OCI-LY1 (cell line): Measurements from ENCODE around the gene PATJ.

Source experiments
- CTCF ChIP-seq: fragments of 200-600 bp; sonication (generic), shearing (Covaris generic); IDR thresholded peaks from 2 replicates; pipeline ENCODE4 v1.5.1; 2017; ENCODE audit warnings: mild to moderate bottlenecking, antibody characterized with exemption, low read length, moderate library complexity, mixed read lengths
- EZH2 ChIP-seq: fragments of 200-600 bp; sonication (generic), shearing (Covaris generic); IDR thresholded peaks from 2 replicates; pipeline ENCODE4 v1.8.0; 2017; ENCODE audit warnings: borderline replicate concordance, mixed run types, mild to moderate bottlenecking, antibody characterized with exemption, low read length, moderate library complexity, mixed read lengths

GRCh38 chr1:62227496-62227895 is 485.2 kb downstream of the PATJ start:
- no peak for TF ChIP-seq CTCF
- TF ChIP-seq EZH2: no peak
